Glutamatergic neuron (in vitro differentiated cells): ENCODE measurements around the gene SLC31A1. TPM values are rescaled to one million over a fixed set of nuclear protein-coding genes. Genes with fewer than 3 reads are reported as not detected.
"Not testable (repeated sequence)": the region's sequence is repeated elsewhere in the genome, so short reads cannot be mapped to it uniquely, and the experiment has no call there.

Experiments used
- DNase-seq: peaks from one replicate; pipeline ENCODE4 v3.0.0; 2022
- H3K27ac Mint-ChIP-seq: one replicate; pipeline ENCODE4 v1.8.0; 2020; ENCODE audit warnings: mild to moderate bottlenecking, mixed read lengths, inconsistent platforms; ENCODE audit not compliant: unreplicated experiment
- H3K27me3 Mint-ChIP-seq: one replicate; pipeline ENCODE4 v1.8.0; 2020; ENCODE audit warnings: mild to moderate bottlenecking, moderate library complexity, mixed read lengths, inconsistent platforms; ENCODE audit not compliant: unreplicated experiment
- H3K36me3 Mint-ChIP-seq: one replicate; pipeline ENCODE4 v1.8.0; 2020; ENCODE audit warnings: mild to moderate bottlenecking, mixed read lengths, inconsistent platforms; ENCODE audit not compliant: unreplicated experiment
- H3K4me1 Mint-ChIP-seq: one replicate; pipeline ENCODE4 v1.8.0; 2020; ENCODE audit warnings: mild to moderate bottlenecking, low read depth, mixed read lengths, inconsistent platforms; ENCODE audit not compliant: unreplicated experiment
- H3K4me3 Mint-ChIP-seq: one replicate; pipeline ENCODE4 v1.8.0; 2020; ENCODE audit warnings: mild to moderate bottlenecking, mixed read lengths, inconsistent platforms; ENCODE audit not compliant: unreplicated experiment
- H3K9me3 Mint-ChIP-seq: one replicate; pipeline ENCODE4 v1.8.0; 2020; ENCODE audit warnings: mild to moderate bottlenecking, moderate library complexity, mixed read lengths, inconsistent platforms; ENCODE audit not compliant: unreplicated experiment
- CTCF ChIP-seq: fragments of 200-600 bp; sonication (generic); IDR thresholded peaks from one replicate; pipeline ENCODE4 v1.5.0; 2021; ENCODE audit not compliant: partially characterized antibody, unreplicated experiment
- total RNA-seq: library from RNA; stranded (reverse); fragmentation: NEBNext Ultra II Directional; extraction: Animal tissue kit (Norgen Biotek cat#: 25700); gene quantifications from one replicate; pipeline ENCODE4 v1.2.1, GENCODE V29; 2021; ENCODE audit not compliant: unreplicated experiment

Gene SLC31A1
- total RNA-seq, 1 donor from 2014 or later: 11.2 TPM

GRCh38 chr9:113227436-113227835 lies 6.1 kb downstream of the SLC31A1 start:
- Mint-ChIP-seq H3K4me3 (no peak overlapping the region), H3K4me1 (peaks cover under 1% of the 10 kb centered on the region), H3K36me3 (no peaks in the 10 kb centered on the region), H3K27ac (no peak overlapping the region), H3K27me3 (no peaks in the 10 kb centered on the region), H3K9me3 (no peaks in the 10 kb centered on the region)
- TF ChIP-seq CTCF: no peak
- no peak for DNase-seq

DNA sequence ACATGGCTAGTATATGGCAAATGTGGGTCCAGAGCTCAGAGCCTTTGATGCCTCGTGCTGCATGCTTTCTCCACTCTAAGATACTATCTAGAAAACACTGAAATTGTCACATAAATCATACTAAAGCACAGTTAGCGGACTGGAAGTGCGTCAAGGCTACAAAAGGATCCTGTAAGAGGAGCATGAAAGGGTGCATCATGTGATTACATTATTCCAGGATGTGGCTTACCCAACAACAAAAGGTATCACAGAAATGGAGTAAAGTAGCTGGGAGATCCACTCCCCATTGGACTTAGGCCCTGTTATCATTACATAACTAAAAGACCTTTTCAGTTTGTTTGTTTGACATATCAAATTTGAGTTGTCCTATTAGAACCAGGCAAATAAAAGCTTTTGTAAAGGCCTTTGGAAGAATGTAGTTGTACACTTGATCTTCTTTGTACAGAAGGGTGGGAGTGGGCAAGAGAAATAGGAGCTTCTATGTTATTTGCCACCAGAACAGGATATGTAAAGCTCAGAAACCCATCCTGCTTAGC lies 6.9 kb downstream of the SLC31A1 start:
- DNase-seq: no peak
- H3K27ac Mint-ChIP-seq: no peak overlapping the region
- TF ChIP-seq CTCF: no peak
- no peak overlapping the region for H3K4me3 Mint-ChIP-seq
- H3K9me3 Mint-ChIP-seq: no peaks in the 10 kb centered on the region
- H3K27me3 Mint-ChIP-seq: no peaks in the 10 kb centered on the region
- H3K36me3 Mint-ChIP-seq: no peaks in the 10 kb centered on the region
- H3K4me1 Mint-ChIP-seq: no peaks in the 10 kb centered on the region

DNA sequence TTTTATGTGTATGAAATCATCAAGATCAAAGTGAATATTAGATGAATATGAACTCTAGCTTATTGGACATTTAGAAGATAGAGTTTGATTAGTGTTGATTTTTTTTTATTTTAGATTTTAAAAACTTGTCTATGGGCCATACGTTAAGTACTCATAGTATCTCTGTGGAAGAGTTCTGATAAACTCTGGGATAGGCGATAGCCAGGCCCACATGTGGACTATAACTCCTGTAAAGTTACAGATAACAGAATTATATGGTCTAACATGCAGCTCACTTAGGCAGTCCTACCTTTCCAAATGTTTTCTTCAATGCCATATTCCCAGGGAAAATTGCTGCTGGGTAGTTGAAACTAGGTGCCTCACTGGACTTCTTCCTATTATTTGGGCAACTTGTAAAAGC lies 10.4 kb downstream of the SLC31A1 start:
- Mint-ChIP-seq H3K9me3 (peaks cover 2% of the 10 kb centered on the region), H3K4me3 (no peak overlapping the region), H3K27ac (no peak overlapping the region), H3K27me3 (no peaks in the 10 kb centered on the region), H3K4me1 (no peaks in the 10 kb centered on the region), H3K36me3 (no peaks in the 10 kb centered on the region)
- no peak for TF ChIP-seq CTCF
- no peak for DNase-seq

- not testable (repeated sequence) for H3K27me3 Mint-ChIP-seq, DNase-seq, H3K36me3 Mint-ChIP-seq, H3K4me1 Mint-ChIP-seq, H3K27ac Mint-ChIP-seq, H3K9me3 Mint-ChIP-seq, H3K4me3 Mint-ChIP-seq
Observed at GRCh38 chr9:113235701-113236255, 14.4 kb downstream of the SLC31A1 start.

DNA sequence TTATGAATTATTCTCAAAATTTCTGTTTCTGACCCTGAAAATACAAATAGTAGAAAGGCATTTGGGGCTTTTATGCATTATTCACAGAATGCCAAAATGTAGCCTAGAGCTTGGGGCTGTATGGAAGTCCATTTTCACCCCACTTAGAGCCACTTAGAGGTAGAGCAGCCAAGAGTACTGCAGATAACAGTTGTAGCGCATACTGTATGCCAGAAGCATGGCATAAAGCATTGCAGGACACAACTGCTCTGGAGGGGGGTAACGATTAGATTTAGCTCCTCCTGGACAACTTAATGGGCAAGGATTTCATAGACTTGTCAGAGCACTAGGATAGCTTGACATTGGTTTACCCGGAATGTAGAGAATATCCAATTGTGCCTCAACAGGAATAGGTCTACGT lies 15.7 kb downstream of the SLC31A1 start:
- no peak overlapping the region for H3K27ac Mint-ChIP-seq
- H3K9me3 Mint-ChIP-seq: peaks cover 2% of the 10 kb centered on the region
- no peak for TF ChIP-seq CTCF
- H3K36me3 Mint-ChIP-seq: no peaks in the 10 kb centered on the region
- DNase-seq: no peak
- H3K4me3 Mint-ChIP-seq: no peak overlapping the region
- H3K4me1 Mint-ChIP-seq: no peaks in the 10 kb centered on the region
- H3K27me3 Mint-ChIP-seq: no peaks in the 10 kb centered on the region
